HepG2 (cell line): ENCODE results near the gene ZNF513. TPM values are rescaled to one million over a fixed set of nuclear protein-coding genes. Genes with fewer than 3 reads are reported as not detected.

Experiments
- ATF1 ChIP-seq: IDR thresholded peaks from 2 replicates; pipeline ENCODE4 v1.6.1; 2016; ENCODE audit warnings: mild to moderate bottlenecking, control low read depth
- CEBPB ChIP-seq: IDR thresholded peaks from 2 replicates; pipeline ENCODE4 v1.6.1; 2011; ENCODE audit warnings: low read depth, low read length, improper control_type of control experiment, borderline replicate concordance
- DBP ChIP-seq: sonication (generic); formaldehyde crosslinking; IDR thresholded peaks from 2 replicates; pipeline ENCODE4 v1.4.0; 2020; ENCODE audit warnings: missing genetic modification reagents; ENCODE audit errors: not compliant biosample characterization
- EEA1 ChIP-seq: sonication (generic); formaldehyde crosslinking; IDR thresholded peaks from 2 replicates; pipeline ENCODE4 v1.5.1; 2020; ENCODE audit warnings: mild to moderate bottlenecking, missing genetic modification reagents, borderline replicate concordance
- FOXK1 ChIP-seq: sonication (generic); formaldehyde crosslinking; IDR thresholded peaks from 2 replicates; pipeline ENCODE4 v1.4.0; 2020; ENCODE audit warnings: low read depth, missing genetic modification reagents, borderline replicate concordance
- HDAC1 ChIP-seq: sonication (generic); formaldehyde crosslinking; IDR thresholded peaks from 2 replicates; pipeline ENCODE4 v1.5.1; 2020; ENCODE audit warnings: mild to moderate bottlenecking, missing genetic modification reagents
- HMGXB4 ChIP-seq, 2 experiments: sonication (generic) in 1 of 2; formaldehyde crosslinking in 1 of 2; IDR thresholded peaks; 2 replicates each; pipeline versions ENCODE4 v1.4.0 to v1.6.1; 2018 to 2020; ENCODE audit warnings: missing genetic modification reagents in 2 of 2, borderline replicate concordance in 1 of 2, low read depth in 1 of 2, mild to moderate bottlenecking in 1 of 2, missing biosample characterization in 1 of 2
- HNRNPK ChIP-seq: fragments of 200-400 bp; formaldehyde crosslinking; IDR thresholded peaks from 2 replicates; pipeline ENCODE4 v1.6.1; 2018; ENCODE audit warnings: low read length, low read depth, moderate library complexity, mild to moderate bottlenecking; ENCODE audit not compliant: poor library complexity, severe bottlenecking
- MBNL3 ChIP-seq: fragments of 250-450 bp; sonication (Bioruptor Pico); conservative IDR thresholded peaks from 2 replicates; pipeline ENCODE4 v1.8.0; 2022; ENCODE audit warnings: mild to moderate bottlenecking, inconsistent platforms
- MYC ChIP-seq: sonication (generic); formaldehyde crosslinking; IDR thresholded peaks from 2 replicates; pipeline ENCODE4 v1.9.0; 2021; ENCODE audit warnings: missing genetic modification reagents, borderline replicate concordance
- NCOA1 ChIP-seq: sonication (generic); formaldehyde crosslinking; IDR thresholded peaks from 2 replicates; pipeline ENCODE4 v1.9.0; 2021; ENCODE audit warnings: missing genetic modification reagents
- NFIB ChIP-seq: sonication (generic); formaldehyde crosslinking; IDR thresholded peaks from 2 replicates; pipeline ENCODE4 v1.9.0; 2021; ENCODE audit warnings: missing genetic modification reagents, mild to moderate bottlenecking, borderline replicate concordance
- PCBP2 ChIP-seq: fragments of 200-400 bp; formaldehyde crosslinking; optimal IDR thresholded peaks from 2 replicates; pipeline ENCODE3; 2018; ENCODE audit warnings: low read length, low read depth; ENCODE audit not compliant: poor library complexity, severe bottlenecking
- RNF219 ChIP-seq: sonication (generic); formaldehyde crosslinking; IDR thresholded peaks from 2 replicates; pipeline ENCODE4 v1.5.0; 2020; ENCODE audit warnings: mild to moderate bottlenecking, missing genetic modification reagents
- SATB2 ChIP-seq: sonication (generic); formaldehyde crosslinking; IDR thresholded peaks from 2 replicates; pipeline ENCODE4 v1.5.0; 2020; ENCODE audit warnings: missing genetic modification reagents
- SRSF4 ChIP-seq: fragments of 200-400 bp; formaldehyde crosslinking; IDR thresholded peaks from one replicate; pipeline ENCODE4 v1.6.1; 2018; ENCODE audit warnings: mild to moderate bottlenecking, low read depth, low read length, moderate library complexity; ENCODE audit not compliant: poor library complexity, severe bottlenecking
- TOE1 ChIP-seq: sonication (generic); formaldehyde crosslinking; IDR thresholded peaks from 2 replicates; pipeline ENCODE4 v1.4.0; 2020; ENCODE audit warnings: mild to moderate bottlenecking, missing genetic modification reagents
- ZFP36L2 ChIP-seq: sonication (generic); formaldehyde crosslinking; IDR thresholded peaks from 2 replicates; pipeline ENCODE4 v1.4.0; 2020; ENCODE audit warnings: missing genetic modification reagents
- ZNF296 ChIP-seq: sonication (generic); formaldehyde crosslinking; conservative IDR thresholded peaks from 2 replicates; pipeline ENCODE4 v1.5.0; 2020; ENCODE audit warnings: mild to moderate bottlenecking, missing genetic modification reagents
- ZNF543 ChIP-seq: sonication (generic); formaldehyde crosslinking; IDR thresholded peaks from 2 replicates; pipeline ENCODE4 v1.4.0; 2020; ENCODE audit warnings: mild to moderate bottlenecking, missing genetic modification reagents
- ZNF7 ChIP-seq: IDR thresholded peaks from 2 replicates; pipeline ENCODE4 v1.6.1; 2016; ENCODE audit warnings: missing biosample characterization, missing genetic modification reagents
- ZNF768 ChIP-seq: sonication (generic); formaldehyde crosslinking; IDR thresholded peaks from 2 replicates; pipeline ENCODE4 v1.4.0; 2020; ENCODE audit warnings: missing genetic modification reagents
- polyA plus RNA-seq, 8 experiments: library from polyadenylated mRNA; depleted of rRNA in 3 of 8; stranded (reverse) in 7 of 8; unstranded in 1 of 8; fragments of >200 nt; fragmentation: Illumina TruSeq in 4 of 8; extraction: Trizol in 4 of 8; gene quantifications; 2 replicates each; pipeline versions ENCODE4 v1.2.1 to v1.2.3, GENCODE V29; 2011 to 2016; ENCODE audit warnings: low read depth in 4 of 8, missing spikeins in 1 of 8, mixed read lengths in 1 of 8; ENCODE audit not compliant: insufficient read depth in 1 of 8
- total RNA-seq, 5 experiments: library from RNA; depleted of rRNA; stranded (reverse); fragments of >200 nt; fragmentation: Illumina TruSeq; extraction: Trizol; gene quantifications; 2 replicates each; pipeline ENCODE4 v1.2.3, GENCODE V29; 2016; ENCODE audit warnings: low read depth in 1 of 5

ZNF513 gene
- total and polyA plus RNA-seq, 2 of the 13 experiments (the other 11 are each of a cell fraction or from before 2014, with no cell fraction given), result 4.9 to 6.3 TPM

GRCh38 chr2:27428213-27428977 lies 47.9 kb upstream of the ZNF513 start, which contains the start of gene NRBP1 (continued):
- TF ChIP-seq RNF219 (CRISPR knock-in tag) (0 out of 2 replicates have a peak, but pooled peaks have one; percentile 92), TOE1 (CRISPR knock-in tag) (no peak), FOXK1 (CRISPR knock-in tag) (no peak; the same call in none of the 2 replicates), NCOA1 (CRISPR knock-in tag) (peak; percentile 82), SATB2 (CRISPR knock-in tag) (no peak; the same call in 1 of the 2 replicates), HDAC1 (CRISPR knock-in tag) (peak; percentile 91), HNRNPK (peak; percentile 96), CEBPB (no peak), SRSF4 (peak; percentile 11), EEA1 (peak; percentile 81), ZNF768 (CRISPR knock-in tag) (peak; percentile 62; the same call in 1 of the 2 replicates), ZNF543 (0 out of 2 replicates have a peak, but pooled peaks have one; percentile 85), NFIB (CRISPR knock-in tag) (no peak), HMGXB4 (CRISPR knock-in tag; IDR thresholded peaks at IDR 0.05; ENCODE audit: borderline replicate concordance in 1 of 2, low read depth in 1 of 2) (peak; percentile 79 to 88), MYC (CRISPR knock-in tag) (peak; percentile 86; the same call in 1 of the 2 replicates), ZNF7 (CRISPR knock-in tag) (no peak; the same call in 1 of the 2 replicates), DBP (no peak), MBNL3 (CRISPR knock-in tag) (no peak), ATF1 (no peak), ZNF296 (peak; percentile 60; the same call in 1 of the 2 replicates), ZFP36L2 (CRISPR knock-in tag) (no peak), PCBP2 (no peak)
